Ishikawa (cell line): ENCODE measurements around the gene SLC17A8.

Experiments used
- CEBPB ChIP-seq: IDR thresholded peaks from 2 replicates; pipeline ENCODE4 v1.6.1; 2012
- CREB1 ChIP-seq: IDR thresholded peaks from 2 replicates; pipeline ENCODE4 v1.6.1; 2012; ENCODE audit warnings: low read depth
- EGR1 ChIP-seq: IDR thresholded peaks from 2 replicates; pipeline ENCODE4 v1.6.1; 2012
- EP300 ChIP-seq: IDR thresholded peaks from 2 replicates; pipeline ENCODE4 v1.6.1; 2012; ENCODE audit warnings: borderline replicate concordance
- FOXM1 ChIP-seq: IDR thresholded peaks from 2 replicates; pipeline ENCODE4 v1.6.1; 2012; ENCODE audit warnings: low read depth, borderline replicate concordance
- MAX ChIP-seq: IDR thresholded peaks from 2 replicates; pipeline ENCODE4 v1.6.1; 2012
- NFIC ChIP-seq: IDR thresholded peaks from 2 replicates; pipeline ENCODE4 v1.6.1; 2012
- RAD21 ChIP-seq: IDR thresholded peaks from 2 replicates; pipeline ENCODE4 v1.6.1; 2012; ENCODE audit warnings: low read depth
- TAF1 ChIP-seq: IDR thresholded peaks from 2 replicates; pipeline ENCODE4 v1.6.1; 2012; ENCODE audit warnings: low read depth, mild to moderate bottlenecking
- TCF12 ChIP-seq: IDR thresholded peaks from 2 replicates; pipeline ENCODE4 v1.6.1; 2012; ENCODE audit warnings: low read depth
- TEAD4 ChIP-seq: IDR thresholded peaks from 2 replicates; pipeline ENCODE4 v1.6.1; 2012
- YY1 ChIP-seq: IDR thresholded peaks from 2 replicates; pipeline ENCODE4 v1.6.1; 2012; ENCODE audit warnings: low read depth
- ZBTB7A ChIP-seq: IDR thresholded peaks from 2 replicates; pipeline ENCODE4 v1.6.1; 2012; ENCODE audit warnings: low read depth
- TF ChIP-seq, protein P1 (sequence below): IDR thresholded peaks from 2 replicates; pipeline ENCODE4 v1.6.1; 2012; ENCODE audit warnings: low read depth, mild to moderate bottlenecking
- TF ChIP-seq, protein P2 (sequence below): IDR thresholded peaks from 2 replicates; pipeline ENCODE4 v1.6.1; 2012

Gene SLC17A8

GRCh38 chr12:100404769-100405407 lies 48.0 kb downstream of the SLC17A8 start:
- TF ChIP-seq CEBPB (no peak), CREB1 (no peak), RAD21 (peak; percentile 79), FOXM1 (no peak)

DNA sequence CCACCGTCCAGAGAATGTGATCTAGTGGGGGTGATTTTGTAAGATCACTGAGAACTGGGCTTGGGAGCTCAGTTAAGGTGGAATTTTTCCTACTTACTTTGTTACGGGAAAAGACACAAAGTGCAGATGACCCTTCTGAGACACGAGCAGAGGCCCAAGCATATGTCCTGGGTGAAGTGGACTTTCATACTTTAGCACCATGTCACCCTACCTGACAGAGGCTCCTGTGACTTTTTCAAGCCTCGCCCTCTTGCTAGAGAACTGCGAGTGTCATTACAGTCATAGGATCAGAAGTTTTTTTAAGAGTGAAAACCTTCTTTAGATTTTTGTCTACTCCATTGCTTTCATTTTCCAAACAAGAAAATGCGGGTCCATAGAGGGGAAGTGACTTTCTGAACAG lies 56.1 kb downstream of the SLC17A8 start:
- TF ChIP-seq, protein P1, sequence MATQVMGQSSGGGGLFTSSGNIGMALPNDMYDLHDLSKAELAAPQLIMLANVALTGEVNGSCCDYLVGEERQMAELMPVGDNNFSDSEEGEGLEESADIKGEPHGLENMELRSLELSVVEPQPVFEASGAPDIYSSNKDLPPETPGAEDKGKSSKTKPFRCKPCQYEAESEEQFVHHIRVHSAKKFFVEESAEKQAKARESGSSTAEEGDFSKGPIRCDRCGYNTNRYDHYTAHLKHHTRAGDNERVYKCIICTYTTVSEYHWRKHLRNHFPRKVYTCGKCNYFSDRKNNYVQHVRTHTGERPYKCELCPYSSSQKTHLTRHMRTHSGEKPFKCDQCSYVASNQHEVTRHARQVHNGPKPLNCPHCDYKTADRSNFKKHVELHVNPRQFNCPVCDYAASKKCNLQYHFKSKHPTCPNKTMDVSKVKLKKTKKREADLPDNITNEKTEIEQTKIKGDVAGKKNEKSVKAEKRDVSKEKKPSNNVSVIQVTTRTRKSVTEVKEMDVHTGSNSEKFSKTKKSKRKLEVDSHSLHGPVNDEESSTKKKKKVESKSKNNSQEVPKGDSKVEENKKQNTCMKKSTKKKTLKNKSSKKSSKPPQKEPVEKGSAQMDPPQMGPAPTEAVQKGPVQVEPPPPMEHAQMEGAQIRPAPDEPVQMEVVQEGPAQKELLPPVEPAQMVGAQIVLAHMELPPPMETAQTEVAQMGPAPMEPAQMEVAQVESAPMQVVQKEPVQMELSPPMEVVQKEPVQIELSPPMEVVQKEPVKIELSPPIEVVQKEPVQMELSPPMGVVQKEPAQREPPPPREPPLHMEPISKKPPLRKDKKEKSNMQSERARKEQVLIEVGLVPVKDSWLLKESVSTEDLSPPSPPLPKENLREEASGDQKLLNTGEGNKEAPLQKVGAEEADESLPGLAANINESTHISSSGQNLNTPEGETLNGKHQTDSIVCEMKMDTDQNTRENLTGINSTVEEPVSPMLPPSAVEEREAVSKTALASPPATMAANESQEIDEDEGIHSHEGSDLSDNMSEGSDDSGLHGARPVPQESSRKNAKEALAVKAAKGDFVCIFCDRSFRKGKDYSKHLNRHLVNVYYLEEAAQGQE = no peak
- TF ChIP-seq CEBPB (no peak), EP300 (no peak), MAX (no peak), TCF12 (no peak), ZBTB7A (no peak), FOXM1 (no peak), CREB1 (no peak), NFIC (no peak)
- TF ChIP-seq, protein P2, sequence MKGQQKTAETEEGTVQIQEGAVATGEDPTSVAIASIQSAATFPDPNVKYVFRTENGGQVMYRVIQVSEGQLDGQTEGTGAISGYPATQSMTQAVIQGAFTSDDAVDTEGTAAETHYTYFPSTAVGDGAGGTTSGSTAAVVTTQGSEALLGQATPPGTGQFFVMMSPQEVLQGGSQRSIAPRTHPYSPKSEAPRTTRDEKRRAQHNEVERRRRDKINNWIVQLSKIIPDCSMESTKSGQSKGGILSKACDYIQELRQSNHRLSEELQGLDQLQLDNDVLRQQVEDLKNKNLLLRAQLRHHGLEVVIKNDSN = no peak

- no peak for TF ChIP-seq TEAD4
- no peak for TF ChIP-seq ZBTB7A
- TF ChIP-seq TCF12 = no peak
- no peak for TF ChIP-seq NFIC
- TF ChIP-seq FOXM1 = no peak
- TF ChIP-seq TAF1 = no peak
- TF ChIP-seq, protein P1 = no peak
- TF ChIP-seq EGR1 = no peak
- TF ChIP-seq YY1 = no peak
- no peak for TF ChIP-seq RAD21
- no peak for TF ChIP-seq CEBPB
- TF ChIP-seq EP300 = no peak
These were observed 57.9 kb downstream of the SLC17A8 start for GRCh38 chr12:100414739-100415138.

DNA sequence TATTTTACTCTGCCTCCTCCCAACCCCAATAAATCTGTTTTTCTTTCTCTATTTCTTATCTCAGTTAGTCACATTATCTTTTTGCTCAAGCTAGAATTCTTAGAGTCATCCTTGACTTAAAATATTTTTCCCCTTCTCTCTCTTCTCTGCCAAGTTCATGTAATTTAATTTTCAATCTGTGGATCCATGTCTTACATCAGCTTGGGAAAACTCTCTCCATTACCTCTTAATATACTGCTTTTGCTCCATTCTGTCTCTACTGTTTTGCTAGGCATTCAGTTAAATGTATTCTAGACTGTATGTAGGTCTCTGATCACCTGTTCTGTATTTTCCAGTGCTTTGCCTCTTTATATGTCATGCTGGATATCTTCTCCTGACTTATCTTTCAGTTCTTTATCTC lies 65.8 kb downstream of the SLC17A8 start:
- no peak for TF ChIP-seq TEAD4

DNA sequence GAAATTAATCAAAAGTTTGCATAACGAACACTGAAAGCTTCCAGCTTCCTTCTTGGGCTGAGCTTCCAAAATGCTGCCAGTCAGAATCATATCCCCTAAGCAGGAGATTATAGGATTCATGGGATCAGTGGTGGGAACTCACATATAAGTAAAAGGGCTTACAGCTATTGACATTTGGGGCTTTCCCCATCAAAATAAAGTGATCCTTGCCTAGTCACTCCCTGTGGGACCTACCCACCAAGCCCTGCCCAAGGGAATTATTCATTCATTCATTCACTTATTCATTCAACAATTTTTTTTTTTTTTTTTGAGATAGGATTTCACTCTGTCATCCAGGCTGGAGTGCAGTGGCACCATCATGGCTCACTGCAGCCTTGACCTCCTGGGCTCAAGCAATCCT lies 69.3 kb downstream of the SLC17A8 start:
- TF ChIP-seq ZBTB7A (no peak), MAX (no peak), CREB1 (no peak), EP300 (no peak), TAF1 (no peak), EGR1 (no peak), YY1 (no peak)
- TF ChIP-seq, protein P2 = no peak

GRCh38 chr12:100427078-100427477 lies 70.2 kb downstream of the SLC17A8 start:
- TF ChIP-seq, protein P1 = no peak
